Omental fat pad (tissue), 4 donors: ENCODE data around the gene UBE2E2. TPM values are rescaled to one million over a fixed set of nuclear protein-coding genes. Genes with fewer than 3 reads are reported as not detected.

Experiments
- ATAC-seq: fragments of 150-250 bp; one replicate; pipeline ENCODE4 v1.9.1; 2016; ENCODE audit warnings: mild to moderate bottlenecking, moderate library complexity; ENCODE audit not compliant: low FRiP score
- DNase-seq: peaks from one replicate; pipeline ENCODE4 v3.0.0-alpha.2; 2019; ENCODE audit warnings: low spot score
- CTCF ChIP-seq, 3 donors: fragments of 450-650 bp; IDR thresholded peaks; one replicate each; pipeline ENCODE4 v1.5.1; 2016 to 2017; ENCODE audit warnings: antibody characterized with exemption in 3 of 3, mild to moderate bottlenecking in 3 of 3, moderate library complexity in 2 of 3
- total RNA-seq, 4 donors: library from RNA; depleted of rRNA; stranded (reverse); fragments of >200 nt; gene quantifications; one replicate each; pipeline ENCODE4 v1.1.0, GENCODE V29; 2016

The UBE2E2 gene
- total RNA-seq, 4 donors from 2014 or later = 25.9 to 93.4 (median 73.9) TPM

- DNase-seq (no peak), ATAC-seq (no peak)
- no peak for TF ChIP-seq CTCF (IDR thresholded peaks at IDR 0.05)
Measured at GRCh38 chr3:23244324-23245041, 41.4 kb downstream of the UBE2E2 start.

- no peak for ATAC-seq
- no peak for DNase-seq
- no peak for TF ChIP-seq CTCF (IDR thresholded peaks at IDR 0.05)
Measured at GRCh38 chr3:23246651-23247050, 43.5 kb downstream of the UBE2E2 start.

- ATAC-seq = no peak
- DNase-seq = no peak
- TF ChIP-seq CTCF (IDR thresholded peaks at IDR 0.05) = no peak
Measured at GRCh38 chr3:23248594-23249131, 45.5 kb downstream of the UBE2E2 start.

GRCh38 chr3:23249961-23250360, 46.8 kb downstream of the UBE2E2 start:
- DNase-seq (no peak), ATAC-seq (no peak)
- TF ChIP-seq CTCF (IDR thresholded peaks at IDR 0.05) = no peak

GRCh38 chr3:23252122-23252521, 49.0 kb downstream of the UBE2E2 start:
- DNase-seq (no peak), ATAC-seq (no peak)
- TF ChIP-seq CTCF (IDR thresholded peaks at IDR 0.05) = no peak

GRCh38 chr3:23253214-23253613, 50.1 kb downstream of the UBE2E2 start:
- DNase-seq (no peak), ATAC-seq (no peak)
- no peak for TF ChIP-seq CTCF (IDR thresholded peaks at IDR 0.05)

GRCh38 chr3:23254282-23254681, 51.2 kb downstream of the UBE2E2 start:
- no peak for TF ChIP-seq CTCF (IDR thresholded peaks at IDR 0.05)
- DNase-seq (no peak), ATAC-seq (no peak)
